ENCODE data around the gene NKD1.

Gene NKD1

DNA sequence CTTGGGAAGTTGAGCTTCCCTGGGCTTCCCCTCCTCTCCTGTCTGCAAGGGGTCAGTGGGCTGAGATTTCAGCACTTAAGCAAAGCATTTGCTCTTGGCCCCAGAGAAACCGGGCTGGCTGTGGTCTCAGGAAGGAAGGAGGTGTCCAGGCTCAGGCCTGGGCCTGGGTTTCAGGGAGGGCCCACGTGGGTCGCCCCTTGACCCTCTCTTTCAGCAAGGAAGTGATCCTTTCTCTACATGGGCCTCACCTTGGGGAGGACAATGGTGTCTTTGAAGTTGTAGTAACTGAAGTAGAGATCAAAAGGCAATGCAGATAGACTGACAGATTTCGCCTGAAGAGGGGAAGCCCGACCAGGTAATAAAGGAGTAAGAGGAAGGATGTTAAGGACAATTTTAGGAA is 147.9 kb downstream of the NKD1 start:
- DNase-seq (ENCODE audit: low read depth) = no peak

DNA sequence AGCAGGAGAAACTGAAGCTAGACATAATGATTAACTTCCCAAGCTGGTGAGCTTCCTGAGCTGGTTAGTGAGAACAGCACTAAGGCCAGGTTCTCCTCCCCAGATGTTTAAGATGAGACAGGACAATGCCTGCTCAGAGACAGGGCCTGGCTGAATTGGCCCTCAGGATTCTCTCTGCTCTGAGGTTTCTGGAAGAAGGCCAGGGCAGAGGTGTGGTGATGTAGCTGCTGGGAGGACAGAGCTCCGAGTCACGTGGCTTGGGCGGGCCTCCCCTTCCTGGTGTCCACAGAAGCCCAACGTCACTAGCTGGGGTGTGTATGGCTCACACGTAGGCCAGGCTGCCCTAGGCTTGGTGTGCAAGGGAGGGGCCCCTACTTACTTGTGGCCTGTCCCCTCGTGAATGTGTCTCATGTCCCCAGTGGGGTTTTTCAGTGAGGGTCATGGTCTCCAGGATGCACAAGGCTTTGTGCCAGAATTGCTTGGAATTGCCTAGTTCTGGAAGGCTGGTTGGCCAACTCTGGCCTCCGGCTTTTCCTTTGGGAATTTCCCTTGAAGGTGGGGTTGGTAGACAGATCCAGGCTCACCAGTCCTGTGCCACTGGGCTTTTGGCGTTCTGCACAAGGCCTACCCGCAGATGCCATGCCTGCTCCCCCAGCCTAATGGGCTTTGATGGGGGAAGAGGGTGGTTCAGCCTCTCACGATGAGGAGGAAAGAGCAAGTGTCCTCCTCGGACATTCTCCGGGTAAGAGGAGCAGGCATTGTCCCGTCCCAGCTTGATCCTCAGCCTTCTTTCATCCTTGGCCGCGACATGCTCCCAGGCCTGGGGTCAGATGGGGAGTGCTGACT is 148.6 kb downstream of the NKD1 start:
- peak; percentile 80 for DNase-seq (ENCODE audit: low read depth)

DNA sequence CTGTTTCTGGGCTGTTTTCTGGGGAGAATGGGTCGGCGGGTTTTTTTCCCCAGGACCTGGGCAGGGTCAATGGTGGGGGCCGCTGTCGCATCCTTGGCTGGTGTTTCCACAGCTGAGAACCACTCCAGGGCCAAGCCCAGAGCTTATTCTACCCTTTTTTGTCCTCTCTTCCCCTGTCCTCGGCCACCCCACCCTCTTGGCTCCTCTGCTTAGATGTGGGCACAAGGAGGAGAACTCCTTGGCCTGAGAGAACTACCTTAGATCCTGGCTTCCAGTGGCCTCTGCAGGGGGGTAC is 149.2 kb downstream of the NKD1 start:
- DNase-seq (ENCODE audit: low read depth) = no peak

DNA sequence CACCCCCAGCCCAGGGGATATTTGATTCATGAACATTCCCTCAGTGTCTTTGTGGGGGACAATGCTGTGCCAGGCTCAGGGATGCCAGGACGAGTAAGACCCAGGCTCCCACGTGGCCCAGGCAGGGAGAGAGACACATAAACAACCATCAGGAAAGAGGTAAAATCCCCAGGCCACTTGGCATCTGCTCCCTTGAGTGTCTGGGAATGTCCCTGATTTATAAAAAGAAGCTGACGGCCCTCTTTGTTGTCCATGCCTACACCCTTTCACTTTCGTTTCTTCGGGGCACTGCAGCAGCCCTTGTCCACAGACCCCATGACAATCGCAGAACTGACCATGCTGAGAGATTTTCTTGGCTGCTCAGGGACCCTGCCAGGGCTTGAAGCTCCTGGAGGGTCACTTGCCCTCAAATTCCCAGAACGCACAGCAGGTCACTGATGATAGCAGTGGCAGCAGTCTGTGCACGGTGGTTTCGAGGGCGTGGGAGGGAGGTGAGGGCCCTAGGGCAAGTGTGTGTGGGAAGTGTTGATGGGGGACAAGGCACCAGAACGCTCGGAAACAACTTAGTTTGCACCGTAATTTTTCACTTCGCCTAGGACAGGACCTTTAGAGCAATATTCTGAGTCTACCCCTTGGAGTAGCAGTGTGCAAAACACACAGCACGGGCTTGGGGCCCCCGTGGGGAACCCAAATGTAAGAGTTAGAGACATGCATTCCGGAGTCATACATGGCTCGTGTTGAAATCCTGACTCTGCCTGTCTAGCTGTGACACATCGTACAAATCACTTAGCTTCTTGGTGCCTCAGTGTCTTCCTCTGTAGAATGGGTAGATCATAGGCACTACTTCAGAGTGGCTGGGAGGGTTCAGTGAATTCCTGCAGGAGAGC is 149.9 kb downstream of the NKD1 start:
- peak; percentile 56 for DNase-seq (ENCODE audit: low read depth)
